Gastrocnemius medialis (tissue), 4 donors: ENCODE data around the gene SMNDC1. TPM values are rescaled to one million over a fixed set of nuclear protein-coding genes. Genes with fewer than 3 reads are reported as not detected.

Source experiments
- ATAC-seq, 2 donors: fragments of 150-250 bp; one replicate each; pipeline ENCODE4 v1.9.1; 2016
- DNase-seq, 2 donors: peaks; one replicate each; pipeline ENCODE4 v3.0.0-alpha.2; 2019
- H3K27ac ChIP-seq, 4 donors: fragments of 200-600 bp; sonication (generic); 1 replicate in 1 of 4; 2 replicates in 3 of 4; pipeline ENCODE4 v1.5.1; 2016 to 2018; ENCODE audit warnings: mild to moderate bottlenecking in 2 of 4, moderate library complexity in 1 of 4
- H3K27me3 ChIP-seq, 3 donors: fragments of 200-600 bp; sonication (generic) in 2 of 3; 1 replicate in 1 of 3; 2 replicates in 2 of 3; pipeline versions ENCODE4 v1.5.1 to v1.6.0; 2016 to 2019; ENCODE audit warnings: mild to moderate bottlenecking in 1 of 3, moderate library complexity in 1 of 3
- H3K36me3 ChIP-seq, 2 donors: fragments of 200-600 bp; sonication (generic) in 1 of 2; one replicate each; pipeline ENCODE4 v1.5.1; 2017 to 2018
- H3K4me1 ChIP-seq, 2 donors: fragments of 200-600 bp; sonication (generic) in 1 of 2; one replicate each; pipeline ENCODE4 v1.5.1; 2016 to 2017; ENCODE audit warnings: mild to moderate bottlenecking in 2 of 2
- H3K4me3 ChIP-seq, 4 donors: fragments of 200-600 bp; sonication (generic) in 3 of 4; 1 replicate in 1 of 4; 2 replicates in 3 of 4; pipeline ENCODE4 v1.5.1; 2016 to 2019; ENCODE audit warnings: mild to moderate bottlenecking in 2 of 4
- H3K9me3 ChIP-seq, 3 donors: fragments of 200-600 bp; sonication (generic) in 2 of 3; 1 replicate in 1 of 3; 2 replicates in 2 of 3; pipeline ENCODE4 v1.5.1; 2016 to 2019
- POLR2A ChIP-seq, 2 donors: fragments of 450-650 bp; IDR thresholded peaks; one replicate each; pipeline ENCODE4 v1.6.1; 2017; ENCODE audit warnings: antibody characterized with exemption in 2 of 2, mild to moderate bottlenecking in 2 of 2, moderate library complexity in 2 of 2
- in situ Hi-C, 4 donors: fragments of 200-750 bp; cut with MboI; loops; one replicate each; pipeline versions ENCODE4 v1.15.0 to v1.8.0; 2017; ENCODE audit warnings: low sequenced_read_pairs in 4 of 4
- intact Hi-C: fragments of 100-400 bp; cut with DNase I; formaldehyde crosslinking; loops from one replicate; pipeline ENCODE4 v1.15.1; 2023; ENCODE audit warnings: low total_unique reads
- total RNA-seq, 4 donors: library from RNA; depleted of rRNA; stranded (reverse); fragments of >200 nt; gene quantifications; one replicate each; pipeline versions ENCODE4 v1.1.0 to v1.2.3, GENCODE V29; 2016
- TF ChIP-seq, protein P1 (sequence below), 5 experiments: fragments of 450-650 bp in 3 of 5; fragments of 200-600 bp in 2 of 5; sonication (generic) in 2 of 5; IDR thresholded peaks in 4 of 5; conservative IDR thresholded peaks in 1 of 5; 1 replicate in 4 of 5; 2 replicates in 1 of 5; pipeline ENCODE4 v1.5.1; 2016 to 2019; ENCODE audit warnings: antibody characterized with exemption in 5 of 5, mild to moderate bottlenecking in 3 of 5, moderate library complexity in 3 of 5

The SMNDC1 gene
- total RNA-seq, 4 donors from 2014 or later: 7.3 to 23.9 (median 10.0) TPM

DNA sequence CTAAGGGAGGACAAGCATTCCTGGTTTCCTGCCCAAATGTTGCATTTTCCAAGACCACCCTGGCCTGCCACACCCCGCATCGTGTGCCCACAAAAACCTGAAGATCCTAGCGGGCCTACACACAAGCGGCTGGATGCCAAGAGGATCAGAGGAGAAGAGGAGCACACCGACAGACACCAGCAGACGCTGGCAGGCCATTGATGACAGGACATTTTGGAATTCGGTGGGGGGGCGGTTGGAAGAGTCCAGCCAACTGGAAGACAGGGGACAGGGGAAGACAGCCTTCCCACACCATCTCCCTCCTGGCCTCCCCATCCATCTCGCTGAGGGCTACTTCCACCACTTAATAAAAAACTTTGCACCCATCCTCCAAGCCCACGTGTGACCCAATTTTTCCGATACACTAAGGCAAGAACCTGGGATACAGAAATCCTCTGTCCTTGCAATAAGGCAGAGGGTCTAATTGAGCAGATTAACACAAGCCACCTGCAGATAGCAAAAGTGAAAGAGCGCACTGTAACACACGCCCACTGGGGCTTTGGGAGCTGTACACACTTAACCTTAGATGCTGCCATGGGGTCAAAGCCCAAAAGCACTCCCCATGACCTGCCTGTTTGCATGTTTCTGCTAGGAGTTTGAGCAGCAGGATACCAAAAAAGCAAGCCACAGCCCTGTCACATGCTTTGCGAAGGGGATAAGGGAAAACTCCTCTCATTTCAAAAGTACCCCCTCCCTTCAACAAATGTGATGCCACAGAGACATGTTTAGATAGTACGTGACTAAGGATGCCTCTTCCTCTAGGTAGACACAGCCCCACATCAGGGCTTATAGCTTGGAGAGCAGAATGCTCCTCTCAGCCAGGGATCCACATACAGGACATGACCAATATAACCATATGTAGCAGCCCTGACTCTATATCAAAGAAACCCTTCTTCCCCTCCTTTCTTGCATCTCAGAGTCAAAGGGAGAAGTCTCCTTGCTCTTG, 13.4 kb upstream of the SMNDC1 start:
- ATAC-seq: no peak
- intact Hi-C loops: no loop called here
- H3K4me1 ChIP-seq: no peaks in the 10 kb centered on the region
- no peaks in the 10 kb centered on the region for H3K36me3 ChIP-seq
- TF ChIP-seq, protein P1, sequence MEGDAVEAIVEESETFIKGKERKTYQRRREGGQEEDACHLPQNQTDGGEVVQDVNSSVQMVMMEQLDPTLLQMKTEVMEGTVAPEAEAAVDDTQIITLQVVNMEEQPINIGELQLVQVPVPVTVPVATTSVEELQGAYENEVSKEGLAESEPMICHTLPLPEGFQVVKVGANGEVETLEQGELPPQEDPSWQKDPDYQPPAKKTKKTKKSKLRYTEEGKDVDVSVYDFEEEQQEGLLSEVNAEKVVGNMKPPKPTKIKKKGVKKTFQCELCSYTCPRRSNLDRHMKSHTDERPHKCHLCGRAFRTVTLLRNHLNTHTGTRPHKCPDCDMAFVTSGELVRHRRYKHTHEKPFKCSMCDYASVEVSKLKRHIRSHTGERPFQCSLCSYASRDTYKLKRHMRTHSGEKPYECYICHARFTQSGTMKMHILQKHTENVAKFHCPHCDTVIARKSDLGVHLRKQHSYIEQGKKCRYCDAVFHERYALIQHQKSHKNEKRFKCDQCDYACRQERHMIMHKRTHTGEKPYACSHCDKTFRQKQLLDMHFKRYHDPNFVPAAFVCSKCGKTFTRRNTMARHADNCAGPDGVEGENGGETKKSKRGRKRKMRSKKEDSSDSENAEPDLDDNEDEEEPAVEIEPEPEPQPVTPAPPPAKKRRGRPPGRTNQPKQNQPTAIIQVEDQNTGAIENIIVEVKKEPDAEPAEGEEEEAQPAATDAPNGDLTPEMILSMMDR (IDR thresholded peaks at IDR 0.05 in 4 of 5, conservative IDR thresholded peaks at IDR 0.05 in 1 of 5): no peak
- no peak for TF ChIP-seq POLR2A (IDR thresholded peaks at IDR 0.05)
- H3K4me3 ChIP-seq: no peak overlapping the region
- no peaks in the 10 kb centered on the region for H3K9me3 ChIP-seq
- in situ Hi-C loops: loop anchor here in 2 of 4 donors (25.0 kb wide), 2 partner anchors 569 to 594 kb away; partner anchors contain the start of genes BBIP1 (in 1 of the 2) and SHOC2 (in 1 of the 2)
- H3K27me3 ChIP-seq: no peaks in the 10 kb centered on the region
- no peak for DNase-seq
- H3K27ac ChIP-seq: no peak overlapping the region

GRCh38 chr10:110313674-110314073, 9.0 kb upstream of the SMNDC1 start:
- Histone ChIP-seq H3K4me1 (no peaks in the 10 kb centered on the region), H3K27me3 (no peaks in the 10 kb centered on the region), H3K36me3 (no peaks in the 10 kb centered on the region), H3K9me3 (no peaks in the 10 kb centered on the region), H3K27ac (no peak overlapping the region), H3K4me3 (no peak overlapping the region)
- in situ Hi-C loops (loop anchor here in 3 of 4 donors (5.0 to 25.0 kb wide), 5 partner anchors 229 to 599 kb away; partner anchors contain the start of genes BBIP1 (in 1 of the 3) and SHOC2 (in 1 of the 3)), intact Hi-C loops (no loop called here)
- no peak for TF ChIP-seq POLR2A (IDR thresholded peaks at IDR 0.05)
- TF ChIP-seq, protein P1 (IDR thresholded peaks at IDR 0.05 in 4 of 5, conservative IDR thresholded peaks at IDR 0.05 in 1 of 5): no peak
- DNase-seq: no peak
- ATAC-seq: no peak

GRCh38 chr10:110312206-110312605, 7.5 kb upstream of the SMNDC1 start:
- no peaks in the 10 kb centered on the region for H3K9me3 ChIP-seq
- intact Hi-C loops: no loop called here
- H3K27me3 ChIP-seq: no peaks in the 10 kb centered on the region
- no peak for DNase-seq
- TF ChIP-seq, protein P1 (IDR thresholded peaks at IDR 0.05 in 4 of 5, conservative IDR thresholded peaks at IDR 0.05 in 1 of 5): no peak
- no peak for TF ChIP-seq POLR2A (IDR thresholded peaks at IDR 0.05)
- no peak overlapping the region for H3K27ac ChIP-seq
- H3K4me1 ChIP-seq: no peaks in the 10 kb centered on the region
- no peak overlapping the region for H3K4me3 ChIP-seq
- no peak for ATAC-seq
- no peaks in the 10 kb centered on the region for H3K36me3 ChIP-seq
- in situ Hi-C loops: loop anchor here in 3 of 4 donors (5.0 to 25.0 kb wide), 5 partner anchors 230 to 600 kb away; partner anchors contain the start of genes BBIP1 (in 1 of the 3) and SHOC2 (in 1 of the 3)

GRCh38 chr10:110311357-110311949, 6.7 kb upstream of the SMNDC1 start:
- intact Hi-C loops: loop anchor here (2.0 kb wide), 1 partner anchor 235 kb away; no protein-coding TSS in a partner anchor
- Histone ChIP-seq H3K27ac (no peak overlapping the region), H3K9me3 (no peaks in the 10 kb centered on the region), H3K36me3 (no peaks in the 10 kb centered on the region), H3K4me1 (no peaks in the 10 kb centered on the region), H3K4me3 (no peak overlapping the region), H3K27me3 (no peaks in the 10 kb centered on the region)
- TF ChIP-seq, protein P1 (IDR thresholded peaks at IDR 0.05 in 4 of 5, conservative IDR thresholded peaks at IDR 0.05 in 1 of 5): peak; percentile 32 to 67 (median 56)
- TF ChIP-seq POLR2A (IDR thresholded peaks at IDR 0.05): no peak
- ATAC-seq (peak in 1 of 2 donors; percentile 60), DNase-seq (no peak)
- in situ Hi-C loops: loop anchor here in 3 of 4 donors (5.0 to 25.0 kb wide), 5 partner anchors 231 to 601 kb away; partner anchors contain the start of genes BBIP1 (in 1 of the 3) and SHOC2 (in 1 of the 3)
